Tibial nerve (tissue), 4 donors: ENCODE measurements around the gene SLC6A17. TPM values are rescaled to one million over a fixed set of nuclear protein-coding genes. Genes with fewer than 3 reads are reported as not detected.

Experiments
- DNase-seq, 2 donors: peaks; one replicate each; pipeline ENCODE4 v3.0.0-alpha.2; 2019; ENCODE audit warnings: low spot score in 2 of 2
- H3K27ac ChIP-seq, 4 donors: fragments of 200-600 bp; sonication (generic) in 3 of 4; one replicate each; pipeline ENCODE4 v1.5.1; 2017 to 2019; ENCODE audit warnings: mild to moderate bottlenecking in 1 of 4
- H3K27me3 ChIP-seq, 2 donors: fragments of 200-600 bp; sonication (generic) in 1 of 2; one replicate each; pipeline versions ENCODE4 v1.5.1 to v1.6.0; 2017 to 2019
- H3K36me3 ChIP-seq, 3 donors: fragments of 200-600 bp; sonication (generic); one replicate each; pipeline ENCODE4 v1.5.1; 2018 to 2019
- H3K4me1 ChIP-seq, 4 donors: fragments of 200-600 bp; sonication (generic) in 3 of 4; one replicate each; pipeline ENCODE4 v1.5.1; 2017 to 2019
- H3K4me3 ChIP-seq, 4 donors: fragments of 200-600 bp; sonication (generic) in 3 of 4; one replicate each; pipeline ENCODE4 v1.5.1; 2017 to 2019; ENCODE audit warnings: mild to moderate bottlenecking in 1 of 4, moderate library complexity in 1 of 4
- H3K9me3 ChIP-seq, 4 donors: fragments of 200-600 bp; sonication (generic) in 3 of 4; one replicate each; pipeline ENCODE4 v1.5.1; 2017 to 2019
- CTCF ChIP-seq, 5 experiments: fragments of 200-600 bp in 3 of 5; fragments of 450-650 bp in 2 of 5; sonication (generic) in 3 of 5; IDR thresholded peaks; one replicate each; pipeline ENCODE4 v1.5.1; 2016 to 2019; ENCODE audit warnings: antibody characterized with exemption in 5 of 5, mild to moderate bottlenecking in 3 of 5, moderate library complexity in 2 of 5
- EP300 ChIP-seq, 2 donors: sonication (generic); formaldehyde crosslinking; IDR thresholded peaks; one replicate each; pipeline ENCODE4 v1.6.1; 2017; ENCODE audit warnings: antibody characterized with exemption in 2 of 2, mild to moderate bottlenecking in 1 of 2
- POLR2A ChIP-seq, 2 donors: fragments of 450-650 bp; IDR thresholded peaks; one replicate each; pipeline ENCODE4 v1.6.1; 2017; ENCODE audit warnings: antibody characterized with exemption in 2 of 2, mild to moderate bottlenecking in 2 of 2, moderate library complexity in 2 of 2
- WGBS, 2 donors: methylation state at CpG; one replicate each; pipeline ENCODE4 v1.1.5; 2018; 5-methylcytosine and 5-hydroxymethylcytosine counted together
- total RNA-seq, 4 donors: library from RNA; depleted of rRNA; stranded (reverse); fragments of >200 nt; gene quantifications; one replicate each; pipeline ENCODE4 v1.1.0, GENCODE V29; 2016

The SLC6A17 gene
- total RNA-seq, 4 donors from 2014 or later, result under 0.01 to 0.22 TPM; not detected in 2

- Histone ChIP-seq H3K27ac (no peak overlapping the region), H3K4me1 (peaks cover 0 to 16% (median 0%) of the 10 kb centered on the region in 4 donors), H3K9me3 (no peaks in the 10 kb centered on the region), H3K4me3 (no peak overlapping the region), H3K36me3 (no peaks in the 10 kb centered on the region), H3K27me3 (no peaks in the 10 kb centered on the region)
- WGBS, 2 donors, result 88 to 90% methylated on average over 8 of the region's 8 CpGs
- DNase-seq, result no peak
- TF ChIP-seq POLR2A (IDR thresholded peaks at IDR 0.05), result no peak
- no peak for TF ChIP-seq EP300 (IDR thresholded peaks at IDR 0.05)
- no peak for TF ChIP-seq CTCF (IDR thresholded peaks at IDR 0.05)
These were observed 42.2 kb downstream of the SLC6A17 start for GRCh38 chr1:110192541-110192940.

- TF ChIP-seq EP300 (IDR thresholded peaks at IDR 0.05), result no peak
- no peak for TF ChIP-seq CTCF (IDR thresholded peaks at IDR 0.05)
- no peak for TF ChIP-seq POLR2A (IDR thresholded peaks at IDR 0.05)
- no peak overlapping the region for H3K4me3 ChIP-seq
- no peak for DNase-seq
- no peaks in the 10 kb centered on the region for H3K9me3 ChIP-seq
- no peaks in the 10 kb centered on the region for H3K27me3 ChIP-seq
- H3K27ac ChIP-seq, result no peak overlapping the region
- 84 to 92% methylated on average over 7 to 10 of the region's 10 CpGs for WGBS, 2 donors
- no peaks in the 10 kb centered on the region for H3K36me3 ChIP-seq
- no peaks in the 10 kb centered on the region for H3K4me1 ChIP-seq
These were observed 44.9 kb downstream of the SLC6A17 start for GRCh38 chr1:110195196-110195595.

- peak; percentile 70 to 91 (median 81) for TF ChIP-seq CTCF (IDR thresholded peaks at IDR 0.05)
- TF ChIP-seq POLR2A (IDR thresholded peaks at IDR 0.05), result no peak
- Histone ChIP-seq H3K9me3 (no peaks in the 10 kb centered on the region), H3K4me3 (no peak overlapping the region), H3K27ac (no peak overlapping the region), H3K27me3 (no peaks in the 10 kb centered on the region), H3K36me3 (no peaks in the 10 kb centered on the region), H3K4me1 (no peaks in the 10 kb centered on the region)
- 54 to 60% methylated on average over 11 to 12 of the region's 12 CpGs for WGBS, 2 donors
- no peak for DNase-seq
These were observed 46.8 kb downstream of the SLC6A17 start for GRCh38 chr1:110196917-110197765.

- Histone ChIP-seq H3K9me3 (no peaks in the 10 kb centered on the region), H3K4me1 (peaks cover 0 to 4% (median 2%) of the 10 kb centered on the region in 4 donors), H3K4me3 (no peak overlapping the region), H3K36me3 (no peaks in the 10 kb centered on the region), H3K27ac (no peak overlapping the region), H3K27me3 (no peaks in the 10 kb centered on the region)
- DNase-seq, result no peak
- TF ChIP-seq POLR2A (IDR thresholded peaks at IDR 0.05), result no peak
- WGBS, 2 donors, result 93 to 95% methylated on average over 22 to 23 of the region's 23 CpGs
These were observed 47.8 kb downstream of the SLC6A17 start for GRCh38 chr1:110197905-110198629.

- no peak for DNase-seq
- 82 to 100% methylated on average over 2 of the region's 2 CpGs for WGBS, 2 donors
- Histone ChIP-seq H3K27ac (no peak overlapping the region), H3K9me3 (no peaks in the 10 kb centered on the region), H3K4me1 (peaks cover 0 to 8% (median 3%) of the 10 kb centered on the region in 4 donors), H3K36me3 (no peaks in the 10 kb centered on the region), H3K4me3 (no peak overlapping the region), H3K27me3 (no peaks in the 10 kb centered on the region)
- no peak for TF ChIP-seq CTCF (IDR thresholded peaks at IDR 0.05)
- TF ChIP-seq POLR2A (IDR thresholded peaks at IDR 0.05), result no peak
These were observed 48.5 kb downstream of the SLC6A17 start for GRCh38 chr1:110198746-110199145.
